HG02870 (cell line): ENCODE results near the gene LAMA5.
A peak's percentile ranks its signal among the peaks of the same experiment; 100 is the strongest.
"Not testable (repeated sequence)": the region's sequence is repeated elsewhere in the genome, so short reads cannot be mapped to it uniquely, and the experiment has no call there.

Experiments used
- ATAC-seq: cut with Tn5 transposase; IDR thresholded peaks from one replicate; pipeline ENCODE4 v1.9.1; 2021; ENCODE audit warnings: mild to moderate bottlenecking, moderate library complexity; ENCODE audit not compliant: unreplicated experiment

LAMA5 gene

GRCh38 chr20:62390317-62391164, 23.4 kb upstream of the LAMA5 start:
- no peak for ATAC-seq

GRCh38 chr20:62389601-62390087, 22.5 kb upstream of the LAMA5 start:
- ATAC-seq: no peak

- ATAC-seq: no peak
These were observed 21.9 kb upstream of the LAMA5 start for GRCh38 chr20:62388839-62389600.

- ATAC-seq: no peak
These were observed 21.0 kb upstream of the LAMA5 start for GRCh38 chr20:62387933-62388635.

GRCh38 chr20:62387219-62387913, 20.3 kb upstream of the LAMA5 start:
- ATAC-seq: no peak

GRCh38 chr20:62386383-62387218, 19.5 kb upstream of the LAMA5 start, which contains the start of gene RPS21:
RPS21 (plus strand) TSS chr20:62387103; CDS start chr20:62387339, 236 bp downstream.
- ATAC-seq: peak; percentile 64

GRCh38 chr20:62382306-62383198, 15.4 kb upstream of the LAMA5 start:
- ATAC-seq: peak; percentile 61

GRCh38 chr20:62381842-62382241, 14.7 kb upstream of the LAMA5 start:
- no peak for ATAC-seq

- no peak for ATAC-seq
These were observed 14.2 kb upstream of the LAMA5 start for GRCh38 chr20:62381202-62381797.

GRCh38 chr20:62378215-62378614, 11.1 kb upstream of the LAMA5 start:
- ATAC-seq: no peak

- no peak for ATAC-seq
These were observed 10.6 kb upstream of the LAMA5 start for GRCh38 chr20:62377615-62378178.

- ATAC-seq: no peak
These were observed 10.0 kb upstream of the LAMA5 start for GRCh38 chr20:62377064-62377461.

GRCh38 chr20:62376112-62377063, 9.3 kb upstream of the LAMA5 start:
- no peak for ATAC-seq

GRCh38 chr20:62374331-62375152, 7.4 kb upstream of the LAMA5 start:
- ATAC-seq: no peak

- not testable (repeated sequence) for ATAC-seq
These were observed 6.6 kb upstream of the LAMA5 start for GRCh38 chr20:62373631-62374179.
